GM10266 (cell line): ENCODE data around the gene PRSS8.
A peak's percentile ranks its signal among the peaks of the same experiment; 100 is the strongest.

Experiments
- DNase-seq: peaks from one replicate; pipeline ENCODE4 v3.0.0; 2012; ENCODE audit errors: extremely low spot score
- TF ChIP-seq, protein P1 (sequence below): IDR thresholded peaks from 2 replicates; pipeline ENCODE4 v1.5.1; 2012; ENCODE audit warnings: mild to moderate bottlenecking, low read depth; ENCODE audit not compliant: control insufficient read depth, insufficient read depth; ENCODE audit errors: missing control alignments

Gene PRSS8

DNA sequence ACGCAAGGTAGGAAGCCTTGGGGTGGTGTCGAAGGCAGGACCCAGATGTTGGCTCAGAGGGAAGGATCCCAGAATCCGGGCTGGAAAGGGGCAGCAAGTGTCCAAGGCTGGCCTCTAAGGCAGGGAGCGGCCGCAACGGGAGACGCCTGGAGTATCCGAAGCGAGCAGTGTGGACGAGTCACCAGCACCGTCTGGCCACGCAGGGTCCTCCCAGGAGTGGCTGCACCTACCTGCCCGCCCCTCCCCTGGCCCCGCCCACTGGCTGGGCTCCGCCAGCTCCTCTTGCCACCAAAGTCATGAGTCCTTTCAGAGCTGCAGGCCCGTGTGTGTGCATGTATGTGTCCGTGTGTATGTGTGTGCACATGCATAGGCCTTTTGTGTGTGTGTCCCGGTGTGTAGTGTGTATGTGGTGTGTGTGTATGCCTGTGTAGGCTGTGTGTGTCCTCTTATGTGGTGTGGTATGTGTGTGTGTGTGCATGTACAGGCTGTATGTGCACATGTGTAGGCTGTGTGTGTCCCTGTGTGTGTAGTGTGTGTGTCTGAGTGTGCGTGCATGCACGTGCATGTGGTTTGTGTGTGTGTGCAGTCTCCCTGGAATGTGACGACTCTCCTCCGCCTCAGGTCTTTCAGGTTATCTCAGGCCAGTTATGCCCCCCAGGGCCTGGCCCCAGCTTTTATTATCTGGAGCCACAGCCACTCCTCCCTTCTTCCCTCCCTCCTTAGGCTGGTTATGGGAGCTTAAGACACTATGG, at the start of gene PRSS8:
TSS of gene PRSS8 (minus strand) at position 193 of the 752 bp plus-strand sequence. CDS start 229 bp downstream, outside the sequence.
- TF ChIP-seq, protein P1, sequence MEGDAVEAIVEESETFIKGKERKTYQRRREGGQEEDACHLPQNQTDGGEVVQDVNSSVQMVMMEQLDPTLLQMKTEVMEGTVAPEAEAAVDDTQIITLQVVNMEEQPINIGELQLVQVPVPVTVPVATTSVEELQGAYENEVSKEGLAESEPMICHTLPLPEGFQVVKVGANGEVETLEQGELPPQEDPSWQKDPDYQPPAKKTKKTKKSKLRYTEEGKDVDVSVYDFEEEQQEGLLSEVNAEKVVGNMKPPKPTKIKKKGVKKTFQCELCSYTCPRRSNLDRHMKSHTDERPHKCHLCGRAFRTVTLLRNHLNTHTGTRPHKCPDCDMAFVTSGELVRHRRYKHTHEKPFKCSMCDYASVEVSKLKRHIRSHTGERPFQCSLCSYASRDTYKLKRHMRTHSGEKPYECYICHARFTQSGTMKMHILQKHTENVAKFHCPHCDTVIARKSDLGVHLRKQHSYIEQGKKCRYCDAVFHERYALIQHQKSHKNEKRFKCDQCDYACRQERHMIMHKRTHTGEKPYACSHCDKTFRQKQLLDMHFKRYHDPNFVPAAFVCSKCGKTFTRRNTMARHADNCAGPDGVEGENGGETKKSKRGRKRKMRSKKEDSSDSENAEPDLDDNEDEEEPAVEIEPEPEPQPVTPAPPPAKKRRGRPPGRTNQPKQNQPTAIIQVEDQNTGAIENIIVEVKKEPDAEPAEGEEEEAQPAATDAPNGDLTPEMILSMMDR, result no peak
- no peak for DNase-seq

DNA sequence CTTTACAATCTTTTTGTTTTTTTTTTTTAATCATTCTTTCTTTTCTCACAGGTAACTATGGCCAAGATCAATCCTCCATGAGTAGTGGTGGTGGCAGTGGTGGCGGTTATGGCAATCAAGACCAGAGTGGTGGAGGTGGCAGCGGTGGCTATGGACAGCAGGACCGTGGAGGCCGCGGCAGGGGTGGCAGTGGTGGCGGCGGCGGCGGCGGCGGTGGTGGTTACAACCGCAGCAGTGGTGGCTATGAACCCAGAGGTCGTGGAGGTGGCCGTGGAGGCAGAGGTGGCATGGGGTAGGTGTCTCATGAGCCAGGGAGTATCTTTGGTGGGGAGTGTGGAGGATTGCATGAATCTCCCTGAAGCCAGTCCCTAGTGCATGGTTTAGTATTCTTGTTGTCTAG, 49.4 kb upstream of the PRSS8 start:
- no peak for DNase-seq
- TF ChIP-seq, protein P1, result no peak

DNA sequence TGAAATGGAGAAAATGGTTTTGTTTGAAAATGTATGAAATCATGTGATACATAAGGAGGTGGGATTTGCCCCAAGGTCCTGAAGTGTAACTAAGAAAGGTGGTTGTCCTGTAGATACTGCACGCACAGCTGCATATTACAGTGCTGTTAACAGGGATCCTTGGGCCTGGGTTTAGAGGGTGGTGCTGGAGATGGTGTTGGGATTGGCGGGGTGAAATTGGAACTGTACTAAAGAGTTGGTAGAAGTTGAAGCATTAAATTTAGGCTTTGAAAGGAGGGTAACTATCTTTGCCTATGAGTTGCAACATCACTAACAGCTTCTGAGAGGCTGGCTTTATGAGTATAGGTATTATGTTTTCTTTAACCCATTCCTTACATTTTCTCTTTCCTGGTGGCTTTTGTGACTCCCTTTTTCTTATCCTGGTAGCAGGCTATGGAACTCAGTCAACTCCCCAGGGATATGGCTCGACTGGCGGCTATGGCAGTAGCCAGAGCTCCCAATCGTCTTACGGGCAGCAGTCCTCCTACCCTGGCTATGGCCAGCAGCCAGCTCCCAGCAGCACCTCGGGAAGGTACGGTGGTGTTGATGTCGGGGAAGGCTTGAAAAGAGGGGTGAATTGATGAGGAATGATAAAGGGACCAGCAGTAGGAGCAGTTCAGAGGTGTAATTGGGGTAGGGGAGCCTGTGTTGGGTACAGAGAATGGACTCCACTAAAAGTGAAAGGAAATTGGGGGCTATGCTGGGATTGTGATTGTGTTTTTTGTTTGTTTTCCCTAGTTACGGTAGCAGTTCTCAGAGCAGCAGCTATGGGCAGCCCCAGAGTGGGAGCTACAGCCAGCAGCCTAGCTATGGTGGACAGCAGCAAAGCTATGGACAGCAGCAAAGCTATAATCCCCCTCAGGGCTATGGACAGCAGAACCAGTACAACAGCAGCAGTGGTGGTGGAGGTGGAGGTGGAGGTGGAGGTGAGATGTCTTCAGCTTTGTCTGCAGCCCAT, 48.2 kb upstream of the PRSS8 start:
- DNase-seq, result no peak
- TF ChIP-seq, protein P1, result no peak

DNA sequence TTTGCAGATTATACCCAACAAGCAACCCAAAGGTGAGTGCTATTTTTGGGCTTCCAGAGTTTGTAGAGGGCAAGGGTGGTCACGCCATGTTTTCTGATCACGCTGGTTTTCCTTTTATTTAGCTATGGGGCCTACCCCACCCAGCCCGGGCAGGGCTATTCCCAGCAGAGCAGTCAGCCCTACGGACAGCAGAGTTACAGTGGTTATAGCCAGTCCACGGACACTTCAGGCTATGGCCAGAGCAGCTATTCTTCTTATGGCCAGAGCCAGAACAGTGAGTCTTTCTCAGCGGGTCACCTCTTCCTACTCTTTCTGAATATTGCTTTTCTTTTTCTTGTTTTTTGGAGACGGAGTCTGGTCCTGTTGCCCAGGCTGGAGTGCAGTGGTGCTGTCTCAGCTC, 46.9 kb upstream of the PRSS8 start:
- TF ChIP-seq, protein P1, result no peak
- DNase-seq, result no peak

DNA sequence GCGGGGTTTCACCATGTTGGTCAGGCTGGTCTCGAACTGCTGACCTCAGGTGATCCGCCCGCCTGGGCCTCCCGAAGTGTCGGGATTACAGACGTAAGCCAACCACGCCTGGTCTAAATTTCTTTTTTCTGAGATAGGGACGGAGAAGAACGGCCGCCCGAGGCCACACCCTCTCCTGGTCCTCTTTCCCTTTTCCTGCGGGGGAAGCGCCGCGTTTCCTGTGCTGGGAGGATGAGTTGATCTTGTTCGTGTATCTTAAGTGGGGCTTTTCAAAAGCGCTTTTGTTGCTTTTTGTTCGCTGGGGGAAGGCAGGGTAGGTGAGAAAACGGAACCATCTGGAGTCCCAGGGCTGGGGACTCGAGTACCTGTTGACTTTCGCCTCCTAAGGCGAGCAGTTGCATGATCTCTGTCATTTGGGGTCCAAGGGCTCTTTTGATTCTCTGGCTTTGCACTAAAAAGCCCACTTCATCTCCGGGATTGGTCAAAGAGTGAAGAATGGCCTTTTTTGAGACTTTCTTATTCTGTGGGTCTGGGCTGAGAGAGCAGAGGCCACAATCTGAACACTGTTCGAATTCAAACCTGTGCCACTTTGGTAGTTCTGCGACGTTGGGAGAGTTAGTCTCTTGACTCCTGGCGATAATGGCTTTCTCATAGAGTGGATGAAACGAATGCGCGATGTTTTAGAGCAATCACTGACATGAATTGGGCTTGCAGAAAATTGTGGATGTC, 45.7 kb upstream of the PRSS8 start:
- no peak for DNase-seq
- TF ChIP-seq, protein P1, result no peak

DNA sequence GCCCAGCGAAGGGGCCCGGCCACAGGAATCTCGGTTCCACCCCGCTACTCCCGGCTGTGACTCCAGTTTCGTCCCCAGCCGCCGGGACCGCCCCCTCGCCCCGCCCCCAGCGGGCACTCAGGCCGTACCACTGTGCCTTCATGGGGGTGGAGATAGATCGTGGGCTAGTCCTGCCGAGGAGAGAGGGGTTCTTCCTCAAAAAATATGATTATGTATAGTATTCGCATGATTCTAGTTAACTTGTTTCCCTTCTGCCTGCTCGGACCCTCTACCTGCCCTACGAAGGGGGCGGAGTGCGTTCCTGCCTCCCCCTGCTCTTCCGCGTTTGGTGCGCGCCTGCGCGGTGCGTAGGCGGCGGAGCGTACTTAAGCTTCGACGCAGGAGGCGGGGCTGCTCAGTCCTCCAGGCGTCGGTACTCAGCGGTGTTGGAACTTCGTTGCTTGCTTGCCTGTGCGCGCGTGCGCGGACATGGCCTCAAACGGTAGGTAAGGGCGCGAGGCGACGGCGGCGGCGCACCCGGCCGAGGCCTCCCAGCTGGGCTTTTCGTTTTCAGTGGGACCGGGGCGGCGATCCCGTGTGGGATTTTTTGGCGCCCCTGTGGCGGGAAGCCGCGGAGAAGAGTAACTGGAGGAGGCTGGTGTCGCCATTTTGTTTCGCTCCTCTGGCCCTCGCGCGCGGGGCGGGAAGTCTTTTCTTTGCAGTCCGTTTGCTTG, 44.4 kb upstream of the PRSS8 start, which contains the start of gene FUS:
TSS of gene FUS (plus strand) at position 393 of the 713 bp plus-strand sequence. CDS start at position 469, 76 bp downstream.
- TF ChIP-seq, protein P1, result no peak
- DNase-seq, result peak; percentile 96
